DMS153 treated with DMSO at 0.1 percent for 48 hours (cell line): ENCODE results near the gene HHLA2.
A peak's percentile ranks its signal among the peaks of the same experiment; 100 is the strongest.
"Not testable (repeated sequence)": the region's sequence is repeated elsewhere in the genome, so short reads cannot be mapped to it uniquely, and the experiment has no call there.

Experiments used
- DNase-seq: peaks from one replicate; lab custom pipeline; 2025; ENCODE audit not compliant: unreplicated experiment; lab: John Stamatoyannopoulos, UW

The HHLA2 gene

GRCh38 chr3:108341911-108342310 is 45.6 kb downstream of the HHLA2 start:
- DNase-seq, result no peak

DNA sequence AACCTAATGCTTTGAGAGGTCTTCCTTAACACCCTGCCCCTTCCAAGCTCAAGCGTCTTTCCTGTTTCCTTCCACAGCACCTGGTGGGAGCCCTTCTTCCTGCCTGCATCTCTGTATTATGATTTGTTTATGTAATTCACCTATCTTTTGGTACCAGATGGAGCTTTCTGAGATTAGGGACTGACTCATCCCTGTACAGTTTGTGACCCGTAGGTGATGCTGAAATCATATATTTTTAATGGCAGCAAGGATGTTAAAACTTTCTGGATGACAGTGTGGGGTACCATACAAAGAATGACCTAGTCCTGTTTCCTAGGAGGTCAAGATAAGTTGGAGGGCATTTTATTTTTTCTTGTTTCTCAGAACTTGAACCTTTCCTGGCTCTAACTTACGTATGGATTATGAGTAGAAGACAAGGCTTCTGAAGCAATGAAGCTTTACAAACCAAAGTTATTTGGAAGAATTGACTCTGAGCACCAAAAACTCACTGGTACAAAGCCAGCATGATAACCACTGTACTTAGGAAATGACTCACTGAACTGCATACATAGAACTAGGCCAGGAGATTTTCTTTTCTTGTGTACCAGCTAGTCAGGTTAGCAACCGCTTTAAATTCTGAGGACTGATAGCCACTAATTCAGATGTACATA is 46.6 kb downstream of the HHLA2 start:
- DNase-seq, result no peak

GRCh38 chr3:108343491-108343890 is 47.1 kb downstream of the HHLA2 start:
- DNase-seq, result no peak

DNA sequence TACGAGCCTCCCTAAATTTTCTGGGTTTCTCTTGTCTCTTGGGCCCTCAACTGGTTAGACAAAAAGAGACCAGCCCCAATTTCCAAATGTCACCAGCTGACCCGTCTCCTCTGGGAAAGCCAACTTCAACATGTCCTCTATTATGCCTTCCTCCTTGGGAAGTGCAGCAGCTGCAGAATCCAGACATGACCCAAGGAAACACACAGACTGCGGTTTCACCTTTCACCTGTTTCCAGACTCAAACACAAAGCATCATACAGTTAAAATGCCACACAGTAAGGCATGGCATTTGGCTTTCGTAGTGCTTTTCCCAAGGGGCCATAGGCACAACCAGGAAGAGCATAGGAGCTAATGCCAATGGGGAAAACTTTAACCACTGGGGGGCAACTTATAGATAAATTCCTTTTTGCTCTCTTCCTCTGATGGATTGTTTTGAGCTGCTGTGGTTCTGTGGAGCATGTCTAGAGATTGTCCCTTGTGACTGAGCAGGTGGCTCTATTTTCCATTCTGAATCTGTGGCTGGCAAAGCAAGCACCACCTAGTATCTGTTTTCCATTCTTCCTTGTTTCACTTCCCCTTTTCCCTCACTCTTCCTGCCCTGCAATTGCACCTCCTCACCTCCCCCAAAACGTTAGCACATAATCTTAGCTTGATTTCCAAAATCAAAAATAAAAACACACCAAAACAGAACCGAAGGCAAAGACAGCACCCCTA is 49.3 kb downstream of the HHLA2 start:
- DNase-seq, result no peak

DNA sequence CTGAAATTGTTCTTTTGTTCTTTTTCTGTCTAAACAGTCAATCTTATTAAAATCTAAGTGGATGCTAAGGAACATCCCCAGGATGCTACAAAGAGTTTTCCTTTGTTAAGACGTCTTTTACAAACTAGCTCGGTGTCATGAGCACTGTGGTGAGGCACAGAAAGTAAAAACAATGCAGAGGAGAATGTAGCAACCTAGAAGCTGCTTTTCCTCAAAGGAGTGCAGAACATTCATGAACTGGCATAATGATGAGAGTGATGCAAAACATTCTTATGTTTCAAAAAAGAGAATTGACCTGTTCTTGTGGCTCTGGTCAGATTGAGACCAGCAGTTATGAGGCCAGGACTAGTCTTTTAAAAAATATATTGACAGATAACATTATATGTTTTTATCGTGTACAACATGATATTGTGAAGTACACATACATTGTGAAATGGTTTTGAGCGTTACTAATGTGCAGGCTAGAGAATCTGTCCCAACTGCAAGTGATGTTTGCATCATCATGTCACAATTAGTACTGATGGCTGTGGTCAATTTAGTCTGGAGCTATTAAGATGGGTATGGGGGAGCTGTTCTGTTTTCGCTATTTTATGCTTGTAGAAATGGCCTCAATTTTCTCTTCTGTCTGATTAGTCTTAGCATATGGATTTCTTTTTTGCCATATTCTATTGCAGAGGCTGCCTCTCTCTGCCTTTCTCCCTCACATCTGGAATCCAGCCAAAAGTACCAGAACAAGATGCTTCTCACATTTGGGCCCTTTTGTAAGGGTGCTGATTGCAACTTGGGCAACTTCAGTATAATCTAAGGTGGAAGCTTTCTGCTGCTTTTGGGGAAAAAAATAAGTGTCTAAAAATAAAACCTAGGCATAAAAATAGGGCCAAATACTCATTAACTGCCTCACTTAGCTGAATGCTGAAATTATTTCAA is 50.2 kb downstream of the HHLA2 start:
- DNase-seq, result no peak

- no peak for DNase-seq
Observed at GRCh38 chr3:108352176-108352575, 55.8 kb downstream of the HHLA2 start.

DNA sequence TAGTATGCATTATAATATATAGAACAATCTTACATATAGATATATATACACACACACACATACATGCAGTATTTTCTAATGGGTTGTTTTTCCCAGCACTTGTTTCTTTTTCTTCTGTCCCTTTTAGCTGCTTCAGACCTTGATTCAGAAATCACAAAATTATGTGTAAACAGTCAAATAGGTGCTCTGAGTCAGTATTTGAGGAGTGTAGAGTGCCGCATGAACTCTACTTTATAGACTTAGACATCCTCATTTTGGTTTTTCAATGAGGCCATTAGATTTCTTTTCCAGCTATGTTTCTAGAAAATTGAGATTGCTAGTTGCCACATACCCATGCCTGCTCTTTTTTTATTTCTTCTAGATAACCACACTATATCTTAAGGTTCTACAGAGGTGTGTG is 58.2 kb downstream of the HHLA2 start:
- no peak for DNase-seq

- no peak for DNase-seq
Observed at GRCh38 chr3:108357042-108357441, 60.7 kb downstream of the HHLA2 start.

DNA sequence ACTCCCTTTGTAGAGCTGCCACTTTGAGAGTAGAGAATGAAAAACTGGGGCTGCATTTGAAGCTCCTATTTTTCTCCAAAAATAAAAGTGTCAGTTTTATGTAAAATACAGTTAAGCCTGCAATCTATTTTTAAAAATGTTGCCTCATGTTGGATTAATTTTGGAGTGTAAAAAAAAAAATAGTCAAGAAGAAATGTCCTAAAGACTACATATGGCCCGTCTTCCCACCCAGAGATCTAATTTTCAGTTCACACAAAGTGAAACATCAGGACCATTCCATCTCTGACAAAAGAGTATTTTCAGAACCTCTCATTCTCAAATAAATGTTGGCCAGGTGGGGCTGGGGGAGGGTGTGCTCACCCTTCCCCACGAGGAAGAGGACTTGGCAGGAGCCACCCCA is 62.7 kb downstream of the HHLA2 start:
- no peak for DNase-seq

DNA sequence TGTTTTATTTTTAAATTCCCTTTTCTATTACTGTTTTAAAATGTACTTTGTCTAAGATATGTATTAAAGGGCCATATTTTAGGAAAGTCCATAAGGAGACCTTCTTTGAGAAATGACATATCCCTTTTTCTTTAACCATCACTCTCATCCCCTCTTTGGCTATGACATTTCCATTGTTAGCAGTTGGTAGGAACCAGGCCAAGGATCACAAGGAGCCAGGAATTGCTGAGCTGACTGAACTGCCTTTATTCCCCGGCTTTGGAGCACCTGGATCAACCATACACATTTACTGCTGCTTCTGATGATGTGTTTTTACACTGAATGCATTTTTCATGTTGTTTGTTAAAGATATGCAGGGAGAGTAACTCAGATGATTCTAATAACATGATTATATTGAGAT is 79.7 kb downstream of the HHLA2 start:
- DNase-seq, result no peak

DNA sequence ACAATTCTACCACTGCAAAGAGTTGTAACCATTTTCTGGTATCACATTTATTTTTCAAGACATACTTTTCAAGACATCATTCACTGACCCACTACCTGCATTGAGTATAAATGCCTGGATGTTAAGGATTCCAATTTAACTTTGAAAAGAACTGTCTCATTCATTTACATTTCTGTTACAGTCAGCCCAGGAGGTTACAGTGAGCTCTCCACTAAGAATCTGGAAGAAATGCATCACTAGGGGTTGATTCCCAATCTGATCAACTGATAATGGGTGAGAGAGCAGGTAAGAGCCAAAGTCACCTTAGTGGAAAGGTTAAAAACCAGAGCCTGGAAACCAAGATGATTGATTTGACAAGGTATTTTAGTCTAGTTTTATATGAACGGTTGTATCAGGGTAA is 81.0 kb downstream of the HHLA2 start:
- DNase-seq, result no peak

GRCh38 chr3:108378153-108378951 is 82.0 kb downstream of the HHLA2 start:
- DNase-seq, result no peak

GRCh38 chr3:108378952-108379342 is 82.6 kb downstream of the HHLA2 start:
- DNase-seq, result not testable (repeated sequence)

DNA sequence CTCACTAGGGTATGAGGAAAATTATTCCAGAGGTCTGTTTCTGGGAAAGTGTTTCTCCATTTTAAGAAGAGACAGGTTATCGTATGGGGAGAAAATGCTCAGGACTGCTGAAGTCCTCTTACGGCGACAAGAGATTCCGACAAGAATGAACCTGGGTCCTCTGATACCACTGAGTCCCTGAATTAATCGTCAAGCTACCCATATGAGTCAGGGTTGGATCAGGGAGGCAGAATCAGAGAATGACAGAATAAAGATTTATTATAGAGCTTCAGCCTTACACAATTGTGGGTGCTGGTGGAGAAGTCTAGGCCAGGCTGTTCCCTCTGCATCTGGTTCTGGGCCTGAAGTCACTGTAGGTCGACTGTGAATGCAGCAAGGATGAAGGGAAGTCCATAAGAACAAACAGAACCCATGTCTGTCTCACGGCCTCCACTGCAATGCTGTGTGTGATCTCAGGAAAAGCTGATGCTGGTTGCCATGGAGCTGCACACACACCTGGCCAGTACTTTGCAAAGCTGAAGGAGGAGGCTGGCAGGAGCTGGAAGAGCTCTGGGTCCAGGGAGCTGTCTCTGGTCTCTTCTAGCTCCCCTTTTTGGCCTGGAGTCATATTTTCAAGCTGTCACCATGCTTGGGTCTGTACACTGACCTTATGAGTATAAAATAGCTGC is 83.9 kb downstream of the HHLA2 start:
- no peak for DNase-seq

- no peak for DNase-seq
Observed at GRCh38 chr3:108381529-108382140, 85.3 kb downstream of the HHLA2 start.

DNA sequence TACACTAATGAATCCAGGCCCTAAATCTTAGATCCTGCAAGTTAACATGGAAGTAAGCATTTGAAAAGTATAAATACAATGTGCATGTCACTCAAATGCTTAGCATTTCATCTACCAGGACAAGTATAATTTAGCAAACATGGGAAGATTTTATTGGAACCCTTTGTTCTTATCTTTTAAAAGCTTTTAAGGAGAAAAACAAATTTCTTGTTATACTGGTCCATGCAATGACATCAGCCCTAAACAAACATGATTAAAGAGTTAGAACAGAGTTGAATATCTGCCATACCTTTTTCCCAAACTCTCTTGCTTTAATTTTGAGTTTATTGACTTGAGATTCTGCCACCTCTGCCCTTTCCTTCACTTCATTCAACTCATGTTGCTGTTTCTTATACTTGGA is 87.0 kb downstream of the HHLA2 start:
- DNase-seq, result no peak

- no peak for DNase-seq
Observed at GRCh38 chr3:108387063-108387462, 90.7 kb downstream of the HHLA2 start.

GRCh38 chr3:108388136-108389132 is 92.1 kb downstream of the HHLA2 start:
- DNase-seq, result peak; percentile 66

DNA sequence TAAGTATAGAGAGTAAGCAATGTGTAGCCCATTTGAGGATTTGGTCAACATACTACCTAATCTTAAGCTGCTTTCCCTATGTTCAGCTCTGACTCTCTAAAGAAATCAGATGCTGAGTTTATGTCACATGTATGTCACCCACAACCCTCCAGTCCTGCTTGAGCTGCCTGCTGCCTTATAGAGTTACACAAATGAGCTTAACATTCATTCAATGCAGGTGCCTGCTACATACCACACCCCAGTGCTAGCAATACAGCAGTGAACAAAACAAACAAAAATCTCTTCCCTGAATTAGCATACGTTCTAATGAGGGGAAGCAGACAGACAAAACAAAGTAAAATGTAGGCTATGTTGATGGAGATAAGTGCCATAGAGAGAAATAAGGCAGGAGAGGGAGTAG is 93.0 kb downstream of the HHLA2 start:
- no peak for DNase-seq
